HL-60/S4 (cell line): ENCODE results near the gene CR2.
"Not testable (repeated sequence)": the region's sequence is repeated elsewhere in the genome, so short reads cannot be mapped to it uniquely, and the experiment has no call there.

ENCODE experiments used
- in situ Hi-C: fragments of 300-500 bp; cut with MboI; formaldehyde crosslinking; loops from 2 replicates; pipeline ENCODE4 v1.14.3; 2022; ENCODE audit warnings: low sequenced_read_pairs

Gene CR2

GRCh38 chr1:207502726-207503125, 48.6 kb downstream of the CR2 start:
- in situ Hi-C loops = no loop called here

GRCh38 chr1:207503950-207504349, 49.8 kb downstream of the CR2 start:
- in situ Hi-C loops = no loop called here

GRCh38 chr1:207504438-207504837, 50.3 kb downstream of the CR2 start:
- in situ Hi-C loops = no loop called here

GRCh38 chr1:207510444-207510843, 56.3 kb downstream of the CR2 start:
- in situ Hi-C loops = no loop called here

GRCh38 chr1:207514890-207515289, 60.8 kb downstream of the CR2 start:
- in situ Hi-C loops = no loop called here

GRCh38 chr1:207516729-207517128, 62.6 kb downstream of the CR2 start:
- in situ Hi-C loops = no loop called here

GRCh38 chr1:207518608-207519236, 64.6 kb downstream of the CR2 start:
- in situ Hi-C loops = no loop called here

GRCh38 chr1:207519505-207520399, 65.6 kb downstream of the CR2 start:
- in situ Hi-C loops = no loop called here

- in situ Hi-C loops = not testable (repeated sequence)
Measured at GRCh38 chr1:207520400-207521345, 66.5 kb downstream of the CR2 start.

GRCh38 chr1:207525239-207525638, 71.1 kb downstream of the CR2 start:
- in situ Hi-C loops = not testable (repeated sequence)

- in situ Hi-C loops = not testable (repeated sequence)
Measured at GRCh38 chr1:207528401-207528800, 74.3 kb downstream of the CR2 start.

GRCh38 chr1:207536263-207536662, 82.1 kb downstream of the CR2 start:
- in situ Hi-C loops = not testable (repeated sequence)
